Glutamatergic neuron (in vitro differentiated cells): ENCODE results near the gene RXRB. TPM values are rescaled to one million over a fixed set of nuclear protein-coding genes. Genes with fewer than 3 reads are reported as not detected.
A peak's percentile ranks its signal among the peaks of the same experiment; 100 is the strongest.

Source experiments
- DNase-seq: peaks from one replicate; pipeline ENCODE4 v3.0.0; 2022
- H3K27ac Mint-ChIP-seq: one replicate; pipeline ENCODE4 v1.8.0; 2020; ENCODE audit warnings: mild to moderate bottlenecking, mixed read lengths, inconsistent platforms; ENCODE audit not compliant: unreplicated experiment
- H3K27me3 Mint-ChIP-seq: one replicate; pipeline ENCODE4 v1.8.0; 2020; ENCODE audit warnings: mild to moderate bottlenecking, moderate library complexity, mixed read lengths, inconsistent platforms; ENCODE audit not compliant: unreplicated experiment
- H3K36me3 Mint-ChIP-seq: one replicate; pipeline ENCODE4 v1.8.0; 2020; ENCODE audit warnings: mild to moderate bottlenecking, mixed read lengths, inconsistent platforms; ENCODE audit not compliant: unreplicated experiment
- H3K4me1 Mint-ChIP-seq: one replicate; pipeline ENCODE4 v1.8.0; 2020; ENCODE audit warnings: mild to moderate bottlenecking, low read depth, mixed read lengths, inconsistent platforms; ENCODE audit not compliant: unreplicated experiment
- H3K4me3 Mint-ChIP-seq: one replicate; pipeline ENCODE4 v1.8.0; 2020; ENCODE audit warnings: mild to moderate bottlenecking, mixed read lengths, inconsistent platforms; ENCODE audit not compliant: unreplicated experiment
- H3K9me3 Mint-ChIP-seq: one replicate; pipeline ENCODE4 v1.8.0; 2020; ENCODE audit warnings: mild to moderate bottlenecking, moderate library complexity, mixed read lengths, inconsistent platforms; ENCODE audit not compliant: unreplicated experiment
- CTCF ChIP-seq: fragments of 200-600 bp; sonication (generic); IDR thresholded peaks from one replicate; pipeline ENCODE4 v1.5.0; 2021; ENCODE audit not compliant: partially characterized antibody, unreplicated experiment
- total RNA-seq: library from RNA; stranded (reverse); fragmentation: NEBNext Ultra II Directional; extraction: Animal tissue kit (Norgen Biotek cat#: 25700); gene quantifications from one replicate; pipeline ENCODE4 v1.2.1, GENCODE V29; 2021; ENCODE audit not compliant: unreplicated experiment

Gene RXRB
- total RNA-seq, 1 donor from 2014 or later, result 45.3 TPM

- Mint-ChIP-seq H3K27ac (peak overlapping the region; percentile 90), H3K36me3 (no peaks in the 10 kb centered on the region), H3K4me3 (peak overlapping the region; percentile 99), H3K4me1 (peaks cover 24% of the 10 kb centered on the region), H3K9me3 (peaks cover 11% of the 10 kb centered on the region), H3K27me3 (peaks cover 24% of the 10 kb centered on the region)
- DNase-seq, result no peak
- no peak for TF ChIP-seq CTCF
Measured at GRCh38 chr6:33205191-33206026, 4.9 kb upstream of the RXRB start.

- H3K4me1 Mint-ChIP-seq, result peaks cover 24% of the 10 kb centered on the region
- H3K27me3 Mint-ChIP-seq, result peaks cover 24% of the 10 kb centered on the region
- no peak for TF ChIP-seq CTCF
- peak within 1 kb of the TSS; percentile 99 for H3K4me3 Mint-ChIP-seq
- peak; percentile 99 for DNase-seq
- no peaks in the 10 kb centered on the region for H3K36me3 Mint-ChIP-seq
- H3K9me3 Mint-ChIP-seq, result peaks cover 12% of the 10 kb centered on the region
- H3K27ac Mint-ChIP-seq, result peak within 1 kb of the TSS; percentile 90
Measured at GRCh38 chr6:33204415-33205190, 4.1 kb upstream of the RXRB start, which contains the start of gene HSD17B8. Gene HSD17B8, plus strand, starts transcription at chr6:33204655. Its CDS starts 14 bp downstream, at chr6:33204669.

DNA sequence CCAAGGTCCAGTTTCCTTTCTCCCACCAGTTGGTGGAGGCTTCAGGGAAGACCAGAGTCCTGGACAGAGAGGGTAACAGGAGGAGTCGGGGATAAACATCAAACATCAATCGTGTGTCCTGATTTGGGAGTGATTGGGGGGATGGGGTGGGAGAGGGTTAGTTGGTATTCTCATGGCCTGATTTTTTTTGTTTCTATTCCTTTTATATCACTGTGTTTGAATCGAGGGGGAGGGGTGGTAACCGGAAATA lies 3.6 kb upstream of the RXRB start:
- Mint-ChIP-seq H3K27ac (no peak overlapping the region), H3K4me3 (peak overlapping the region; percentile 99), H3K27me3 (peaks cover 22% of the 10 kb centered on the region)

DNA sequence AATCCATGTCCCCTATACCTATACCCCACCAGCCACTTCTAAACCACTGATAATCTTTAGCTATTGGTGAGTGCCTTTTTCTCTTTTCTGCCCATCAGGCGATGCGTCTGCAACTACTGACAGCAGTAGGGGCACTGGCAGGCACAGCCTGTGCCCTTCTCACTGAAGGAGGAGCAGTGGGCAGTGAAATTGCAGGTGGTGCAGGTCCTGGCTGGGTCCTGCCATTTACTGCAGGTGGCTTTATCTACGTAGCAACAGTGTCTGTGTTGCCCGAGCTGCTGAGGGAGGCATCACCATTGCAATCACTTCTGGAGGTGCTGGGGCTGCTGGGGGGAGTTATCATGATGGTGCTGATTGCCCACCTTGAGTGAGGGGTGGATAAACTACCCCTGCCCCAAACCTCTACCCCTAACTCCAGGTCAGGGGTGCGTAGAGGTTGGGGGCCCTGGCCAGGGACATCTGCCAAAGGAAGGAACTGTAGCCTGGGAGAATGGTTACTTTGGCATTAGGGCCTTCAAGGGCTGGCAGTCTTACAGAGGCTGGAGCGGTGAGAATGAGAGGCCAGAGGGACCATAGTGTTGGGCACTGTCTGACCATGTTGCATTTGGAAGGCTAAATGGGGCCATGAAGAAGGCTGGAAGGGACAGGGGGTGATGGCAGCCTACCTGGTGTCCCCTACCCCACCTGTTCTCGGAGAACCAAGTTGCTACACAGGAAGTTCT lies 3.1 kb upstream of the RXRB start:
- H3K27ac Mint-ChIP-seq, result no peak overlapping the region
- peaks cover 20% of the 10 kb centered on the region for H3K27me3 Mint-ChIP-seq
- TF ChIP-seq CTCF, result no peak
- peak overlapping the region; percentile 99 for H3K4me3 Mint-ChIP-seq
- no peaks in the 10 kb centered on the region for H3K36me3 Mint-ChIP-seq
- peaks cover 13% of the 10 kb centered on the region for H3K9me3 Mint-ChIP-seq
- H3K4me1 Mint-ChIP-seq, result peaks cover 27% of the 10 kb centered on the region
- no peak for DNase-seq

More for the DNA sequence above, 3.6 kb upstream of the RXRB start:
- Mint-ChIP-seq H3K36me3 (no peaks in the 10 kb centered on the region), H3K9me3 (peaks cover 10% of the 10 kb centered on the region), H3K4me1 (peaks cover 24% of the 10 kb centered on the region)
- DNase-seq, result no peak
- TF ChIP-seq CTCF, result no peak
